SIG-M5 (cell line): ENCODE measurements around the gene SURF1.

Experiments
- DNase-seq: peaks from one replicate; lab custom pipeline; 2025; lab: John Stamatoyannopoulos, UW

Gene SURF1

GRCh38 chr9:133361507-133362092 lies 5.3 kb upstream of the SURF1 start:
- DNase-seq = no peak

- no peak for DNase-seq
Observed at GRCh38 chr9:133360400-133361393, 4.4 kb upstream of the SURF1 start.

GRCh38 chr9:133359399-133360175 lies 3.3 kb upstream of the SURF1 start:
- no peak for DNase-seq

GRCh38 chr9:133357656-133358055 lies 1.4 kb upstream of the SURF1 start:
- DNase-seq = no peak

GRCh38 chr9:133355881-133356357 lies 368 bp downstream of the SURF1 start:
- no peak for DNase-seq

- DNase-seq = peak; percentile 38
Observed at GRCh38 chr9:133354766-133355165, 1.5 kb downstream of the SURF1 start.

GRCh38 chr9:133353548-133353947 lies 2.7 kb downstream of the SURF1 start:
- no peak for DNase-seq

- no peak for DNase-seq
Observed at GRCh38 chr9:133352635-133353340, 3.5 kb downstream of the SURF1 start.

GRCh38 chr9:133351908-133352634 lies 4.2 kb downstream of the SURF1 start:
- DNase-seq = no peak

- no peak for DNase-seq
Observed at GRCh38 chr9:133351526-133351907, 4.8 kb downstream of the SURF1 start.

GRCh38 chr9:133349965-133350616 lies 6.2 kb downstream of the SURF1 start:
- DNase-seq = no peak

- DNase-seq = no peak
Observed at GRCh38 chr9:133348718-133349573, 7.3 kb downstream of the SURF1 start.

- DNase-seq = peak; percentile 82
Observed at GRCh38 chr9:133347985-133348717, 8.1 kb downstream of the SURF1 start, which contains the start of the genes MED22 and RPL7A. MED22 (minus strand) TSS chr9:133348131; CDS start chr9:133346662, 1,469 bp downstream. RPL7A (plus strand) TSS chr9:133348218; CDS start chr9:133348244, 26 bp downstream.

- DNase-seq = no peak
Observed at GRCh38 chr9:133347515-133347984, 8.7 kb downstream of the SURF1 start.

- DNase-seq = no peak
Observed at GRCh38 chr9:133346021-133346785, 10.1 kb downstream of the SURF1 start.

- DNase-seq = no peak
Observed at GRCh38 chr9:133345596-133345995, 10.7 kb downstream of the SURF1 start.

GRCh38 chr9:133344979-133345378 lies 11.3 kb downstream of the SURF1 start:
- DNase-seq = no peak

GRCh38 chr9:133344071-133344470 lies 12.2 kb downstream of the SURF1 start:
- DNase-seq = no peak
